ENCODE measurements around the gene CHCT1. TPM values are rescaled to one million over a fixed set of nuclear protein-coding genes. Genes with fewer than 3 reads are reported as not detected.
A peak's percentile ranks its signal among the peaks of the same experiment; 100 is the strongest.

The CHCT1 gene
- total RNA-seq, 2 experiments from 2014 or later = 0.32 to 0.58 TPM

- DNase-seq = peak; percentile 49
- Mint-ChIP-seq H3K27me3 (no peaks in the 10 kb centered on the region), H3K9me3 (ENCODE audit: low read depth) (no peaks in the 10 kb centered on the region), H3K27ac (peak overlapping the region; percentile 79), H3K4me3 (peak overlapping the region; percentile 77), H3K36me3 (ENCODE audit: low read depth) (no peaks in the 10 kb centered on the region), H3K4me1 (peaks cover 48% of the 10 kb centered on the region)
- POLR2A ChIA-PET = interaction anchor here (0.5 to 1.0 kb wide), 2 partner anchors 30 to 104 kb away, joined by 3 to 5 read pairs; no protein-coding TSS in a partner anchor
- CTCF ChIA-PET = interaction anchor here (0.6 to 1.6 kb wide), 3 partner anchors 10 to 1683 kb away, joined by 3 to 4 read pairs (median 3); no protein-coding TSS in a partner anchor
- intact Hi-C loops (cut with DNase I, micrococcal nuclease) = loop anchor here in 1 of 2 experiments (5.0 to 10.0 kb wide), 2 partner anchors 1026 to 1874 kb away; no protein-coding TSS in a partner anchor
- ATAC-seq = no peak
Measured at GRCh38 chr17:60390925-60391470, 31.3 kb upstream of the CHCT1 start.

DNA sequence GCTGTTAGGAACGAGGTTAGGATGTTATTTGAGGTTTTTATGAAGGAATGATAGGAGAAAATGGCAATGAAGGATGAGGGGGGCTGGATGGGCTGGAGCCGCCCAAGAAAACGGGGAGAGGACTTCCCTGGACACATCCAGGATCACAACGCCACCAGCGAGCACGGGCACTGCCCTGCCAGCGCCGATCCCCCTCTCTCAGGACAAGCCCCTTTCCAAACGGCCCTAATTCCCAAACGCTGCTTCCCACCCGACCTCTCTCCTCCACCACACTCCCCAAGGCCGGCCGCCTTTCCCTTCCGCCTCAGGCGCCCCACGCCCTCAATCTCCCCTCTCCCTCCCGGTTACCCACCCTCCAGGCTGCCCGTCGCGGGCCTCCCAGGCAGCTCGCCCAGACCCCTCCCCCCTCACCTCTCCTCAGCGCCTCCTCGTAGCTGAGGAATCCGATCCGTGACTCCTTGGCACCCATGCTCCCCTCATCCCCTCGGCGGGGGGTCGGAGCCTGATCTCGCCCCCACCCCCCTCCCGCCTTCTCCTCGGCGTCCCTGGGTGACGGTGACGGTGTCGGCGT, 30.7 kb upstream of the CHCT1 start:
- POLR2A ChIA-PET = interaction anchor here (1.0 to 1.1 kb wide), 3 partner anchors 30 to 286 kb away, joined by 3 to 5 read pairs (median 5); partner anchors contain the start of gene BCAS3
- peak overlapping the region; percentile 79 for H3K27ac Mint-ChIP-seq
- intact Hi-C loops (cut with DNase I, micrococcal nuclease) = loop anchor here (1.0 to 10.0 kb wide), 19 partner anchors 30 to 1874 kb away; partner anchors contain the start of genes PPM1D (in 2 of the 2), APPBP2 (in 1 of the 2), BCAS3 (in 1 of the 2) and CLTC (in 1 of the 2)
- no peaks in the 10 kb centered on the region for H3K36me3 Mint-ChIP-seq (ENCODE audit: low read depth)
- peak overlapping the region; percentile 77 for H3K4me3 Mint-ChIP-seq
- ATAC-seq = peak; percentile 41
- CTCF ChIA-PET = interaction anchor here (0.6 to 1.6 kb wide), 7 partner anchors 10 to 1682 kb away, joined by 3 to 4 read pairs (median 3); no protein-coding TSS in a partner anchor
- DNase-seq = no peak
- peaks cover 44% of the 10 kb centered on the region for H3K4me1 Mint-ChIP-seq
- no peaks in the 10 kb centered on the region for H3K27me3 Mint-ChIP-seq
- no peaks in the 10 kb centered on the region for H3K9me3 Mint-ChIP-seq (ENCODE audit: low read depth)

- no peaks in the 10 kb centered on the region for H3K36me3 Mint-ChIP-seq (ENCODE audit: low read depth)
- intact Hi-C loops (cut with DNase I, micrococcal nuclease) = loop anchor here (1.0 to 10.0 kb wide), 19 partner anchors 29 to 1875 kb away; partner anchors contain the start of genes PPM1D (in 2 of the 2), APPBP2 (in 1 of the 2), BCAS3 (in 1 of the 2) and CLTC (in 1 of the 2)
Measured at GRCh38 chr17:60392042-60392844, 30.0 kb upstream of the CHCT1 start, which contains the start of gene USP32. Gene USP32, minus strand, starts transcription at chr17:60392133. Its CDS starts 194 bp downstream, at chr17:60391939.

DNA sequence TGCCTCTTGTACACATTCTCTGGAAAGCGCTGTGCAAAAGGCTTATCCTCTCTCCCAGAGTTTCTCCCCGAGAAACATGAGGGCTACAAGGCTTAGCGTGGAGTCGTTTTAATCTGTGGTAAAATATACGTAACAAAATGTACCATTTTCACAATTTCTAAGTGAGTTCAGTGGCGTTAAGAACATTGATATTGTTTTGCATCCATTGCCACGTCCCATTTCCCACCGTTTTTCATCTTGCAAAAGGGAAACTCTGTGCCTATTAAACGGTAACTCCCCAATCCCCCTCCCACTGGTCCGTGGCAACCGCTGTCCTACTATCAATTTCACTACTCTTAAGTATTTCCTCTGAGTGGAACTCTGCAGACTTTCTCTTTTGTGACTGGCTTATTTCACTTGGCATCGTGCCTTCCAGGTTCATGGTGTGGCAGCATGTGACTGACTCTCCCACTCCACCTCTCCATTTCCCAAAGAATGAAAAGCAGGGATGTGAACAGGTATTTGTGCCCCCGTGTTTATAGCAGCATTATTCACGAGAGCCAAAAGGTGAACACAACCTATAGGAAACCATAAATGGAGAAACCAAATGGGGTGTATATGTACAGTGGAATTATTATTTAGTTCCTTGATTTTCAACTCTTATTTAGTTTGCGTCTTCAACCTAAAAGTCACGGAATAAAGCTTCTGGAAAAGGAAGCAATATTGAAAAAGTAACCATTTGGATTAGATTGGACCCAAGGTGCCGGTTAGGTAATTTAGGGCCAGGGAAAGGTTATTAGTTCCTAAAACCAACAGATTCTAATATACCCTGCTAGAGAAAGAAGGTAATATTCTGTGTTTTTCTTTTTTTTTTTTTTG, 29.2 kb upstream of the CHCT1 start:
- intact Hi-C loops (cut with DNase I, micrococcal nuclease) = loop anchor here (1.0 to 10.0 kb wide), 19 partner anchors 28 to 1876 kb away; partner anchors contain the start of genes PPM1D (in 2 of the 2), APPBP2 (in 1 of the 2), BCAS3 (in 1 of the 2) and CLTC (in 1 of the 2)
- Mint-ChIP-seq H3K4me1 (peaks cover 39% of the 10 kb centered on the region), H3K36me3 (ENCODE audit: low read depth) (no peaks in the 10 kb centered on the region), H3K9me3 (ENCODE audit: low read depth) (no peaks in the 10 kb centered on the region), H3K27ac (peak overlapping the region; percentile 99), H3K27me3 (no peaks in the 10 kb centered on the region), H3K4me3 (peak overlapping the region; percentile 77)
- DNase-seq (peak; percentile 68), ATAC-seq (no peak)
- ChIA-PET CTCF (interaction anchor here (0.6 kb wide), 1 partner anchor 805 kb away, joined by 3 read pairs; no protein-coding TSS in a partner anchor), POLR2A (interaction anchor here (0.9 kb wide), 1 partner anchor 207 kb away, joined by 3 read pairs; the partner anchor contains the start of gene PPM1D)

More at GRCh38 chr17:60392042-60392844, 30.0 kb upstream of the CHCT1 start, which contains the start of gene USP32:
- peak within 1 kb of the TSS; percentile 77 for H3K4me3 Mint-ChIP-seq
- H3K9me3 Mint-ChIP-seq (ENCODE audit: low read depth) = no peaks in the 10 kb centered on the region
- peaks cover 41% of the 10 kb centered on the region for H3K4me1 Mint-ChIP-seq
- ChIA-PET CTCF (interaction anchor here (0.6 to 1.4 kb wide), 6 partner anchors 10 to 806 kb away, joined by 3 to 4 read pairs (median 3); no protein-coding TSS in a partner anchor), POLR2A (interaction anchor here (0.6 to 1.1 kb wide), 7 partner anchors 29 to 598 kb away, joined by 3 to 5 read pairs (median 4); partner anchors contain the start of genes BCAS3 and PPM1D)
- no peaks in the 10 kb centered on the region for H3K27me3 Mint-ChIP-seq
- ATAC-seq = peak; percentile 93
- peak within 1 kb of the TSS; percentile 99 for H3K27ac Mint-ChIP-seq
- DNase-seq = peak; percentile 99

DNA sequence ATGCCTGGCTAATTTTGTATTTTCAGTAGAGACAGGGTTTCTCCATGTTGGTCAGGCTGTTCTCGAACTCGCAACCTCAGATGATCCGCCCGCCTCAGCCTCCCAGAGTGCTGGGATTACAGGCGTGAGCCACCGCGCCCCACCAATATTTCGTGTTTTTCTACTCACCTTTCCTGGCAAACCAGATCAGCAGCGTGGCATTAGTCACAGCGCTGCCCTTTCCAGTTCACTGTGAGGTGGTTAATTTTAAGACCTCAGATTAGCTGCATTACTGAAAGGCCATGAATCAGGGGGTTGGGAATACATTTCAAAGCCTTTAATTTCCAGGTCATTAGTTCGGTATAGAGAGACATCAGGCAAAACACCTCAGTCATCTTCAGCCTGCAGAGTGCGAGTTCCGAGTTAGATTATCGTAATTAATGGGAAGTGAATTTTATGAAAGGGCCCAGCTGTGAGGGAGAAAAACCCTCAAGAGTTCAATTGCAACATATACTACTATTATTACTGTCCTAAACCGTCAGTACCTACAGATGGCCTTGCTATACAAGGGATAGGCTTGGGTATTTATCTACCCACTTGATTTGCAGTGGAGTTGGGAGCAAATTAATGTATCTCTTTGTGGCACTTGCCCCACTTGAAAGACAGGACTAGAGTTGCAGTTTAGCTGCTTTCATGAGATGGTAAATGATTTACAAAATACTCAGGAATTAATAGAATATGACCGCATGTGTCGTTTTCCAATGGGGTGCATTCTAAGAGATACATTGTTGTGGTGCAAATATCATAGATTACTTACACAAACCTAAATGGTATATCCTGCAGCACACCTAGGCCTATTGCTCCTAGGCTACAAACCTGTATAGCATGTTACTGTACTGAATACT, 28.2 kb upstream of the CHCT1 start:
- DNase-seq (no peak), ATAC-seq (no peak)
- no peak overlapping the region for H3K27ac Mint-ChIP-seq
- no peaks in the 10 kb centered on the region for H3K27me3 Mint-ChIP-seq
- H3K4me3 Mint-ChIP-seq = no peak overlapping the region
- intact Hi-C loops (cut with DNase I, micrococcal nuclease) = loop anchor here (2.0 to 10.0 kb wide), 6 partner anchors 39 to 1877 kb away; partner anchors contain the start of genes PPM1D (in 1 of the 2), RPS6KB1 (in 1 of the 2) and TUBD1 (in 1 of the 2)
- H3K36me3 Mint-ChIP-seq (ENCODE audit: low read depth) = no peaks in the 10 kb centered on the region
- no peaks in the 10 kb centered on the region for H3K9me3 Mint-ChIP-seq (ENCODE audit: low read depth)
- ChIA-PET CTCF (no interaction called here), POLR2A (no interaction called here)
- peaks cover 33% of the 10 kb centered on the region for H3K4me1 Mint-ChIP-seq

- no peak overlapping the region for H3K4me3 Mint-ChIP-seq
- ATAC-seq (no peak), DNase-seq (no peak)
- H3K36me3 Mint-ChIP-seq (ENCODE audit: low read depth) = no peaks in the 10 kb centered on the region
- POLR2A ChIA-PET = interaction anchor here (0.5 to 0.6 kb wide), 2 partner anchors 65 to 82 kb away, joined by 3 read pairs; no protein-coding TSS in a partner anchor
- intact Hi-C loops (cut with DNase I, micrococcal nuclease) = loop anchor here in 1 of 2 experiments (10.0 kb wide), 1 partner anchor 1031 kb away; no protein-coding TSS in a partner anchor
- peaks cover 24% of the 10 kb centered on the region for H3K4me1 Mint-ChIP-seq
- no peak overlapping the region for H3K27ac Mint-ChIP-seq
- H3K27me3 Mint-ChIP-seq = no peaks in the 10 kb centered on the region
- no peaks in the 10 kb centered on the region for H3K9me3 Mint-ChIP-seq (ENCODE audit: low read depth)
- CTCF ChIA-PET = no interaction called here
Measured at GRCh38 chr17:60395508-60396065, 26.7 kb upstream of the CHCT1 start.

- no peak overlapping the region for H3K27ac Mint-ChIP-seq
- no peaks in the 10 kb centered on the region for H3K9me3 Mint-ChIP-seq (ENCODE audit: low read depth)
- no peak overlapping the region for H3K4me3 Mint-ChIP-seq
- no peak for DNase-seq
- H3K27me3 Mint-ChIP-seq = no peaks in the 10 kb centered on the region
- H3K36me3 Mint-ChIP-seq (ENCODE audit: low read depth) = no peaks in the 10 kb centered on the region
- no peak for ATAC-seq
- POLR2A ChIA-PET = interaction anchor here (0.5 kb wide), 1 partner anchor 83 kb away, joined by 3 read pairs; no protein-coding TSS in a partner anchor
- intact Hi-C loops (cut with DNase I, micrococcal nuclease) = loop anchor here in 1 of 2 experiments (10.0 kb wide), 1 partner anchor 1032 kb away; no protein-coding TSS in a partner anchor
- CTCF ChIA-PET = interaction anchor here (0.8 to 1.7 kb wide), 2 partner anchors 15 to 26 kb away, joined by 4 read pairs; partner anchors contain the start of gene CHCT1
- peaks cover 20% of the 10 kb centered on the region for H3K4me1 Mint-ChIP-seq
Measured at GRCh38 chr17:60396412-60396811, 25.9 kb upstream of the CHCT1 start.

DNA sequence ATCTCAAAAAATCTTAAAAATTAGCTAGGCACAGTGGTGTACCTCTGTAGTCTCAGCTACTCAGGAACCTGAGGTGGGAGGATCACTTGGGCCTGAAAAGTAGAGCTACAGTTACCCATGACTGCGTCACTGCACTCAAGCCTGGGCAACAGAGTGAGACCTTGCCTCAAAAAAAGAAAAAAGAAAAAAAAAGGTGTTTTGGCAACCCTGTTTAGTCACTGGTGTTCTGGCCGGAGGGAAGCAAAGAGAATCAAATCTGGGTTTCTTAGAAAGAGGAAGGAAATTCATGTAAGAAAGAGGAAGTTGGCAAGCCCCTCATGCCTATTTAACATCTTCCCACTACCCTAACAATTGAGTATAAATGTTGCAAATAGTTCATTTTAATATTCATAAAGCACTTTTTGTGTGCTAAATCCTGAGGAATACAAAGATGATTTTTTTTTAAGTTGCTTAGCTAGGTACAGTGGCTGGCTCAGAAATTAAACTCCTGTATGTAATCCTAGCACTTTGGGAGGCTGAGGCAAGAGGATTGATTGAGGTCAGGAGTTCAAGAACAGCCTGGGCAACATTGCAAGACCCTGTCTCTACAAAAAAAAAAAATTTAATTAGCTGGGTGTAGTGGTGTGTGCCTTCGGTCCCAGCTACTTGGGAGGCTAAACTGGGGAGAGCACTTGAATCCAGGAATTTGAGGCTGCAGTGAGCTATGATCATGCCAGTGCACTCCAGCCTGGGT, 23.9 kb upstream of the CHCT1 start:
- no peak overlapping the region for H3K27ac Mint-ChIP-seq
- ATAC-seq (no peak), DNase-seq (no peak)
- H3K27me3 Mint-ChIP-seq = no peaks in the 10 kb centered on the region
- ChIA-PET POLR2A (no interaction called here), CTCF (interaction anchor here (0.7 to 1.4 kb wide), 3 partner anchors 9 to 48 kb away, joined by 3 read pairs; no protein-coding TSS in a partner anchor)
- intact Hi-C loops (cut with DNase I, micrococcal nuclease) = loop anchor here in 1 of 2 experiments (10.0 kb wide), 1 partner anchor 1034 kb away; no protein-coding TSS in a partner anchor
- H3K36me3 Mint-ChIP-seq (ENCODE audit: low read depth) = no peaks in the 10 kb centered on the region
- peaks cover 12% of the 10 kb centered on the region for H3K4me1 Mint-ChIP-seq
- H3K4me3 Mint-ChIP-seq = no peak overlapping the region
- no peaks in the 10 kb centered on the region for H3K9me3 Mint-ChIP-seq (ENCODE audit: low read depth)

All from activated CD4-positive, alpha-beta T cell treated with anti-CD3 and anti-CD28 coated beads for 36 hours (primary cell).